Omental fat pad (tissue), 4 donors: ENCODE measurements around the gene DOK5. TPM values are rescaled to one million over a fixed set of nuclear protein-coding genes. Genes with fewer than 3 reads are reported as not detected.
"Not testable (repeated sequence)": the region's sequence is repeated elsewhere in the genome, so short reads cannot be mapped to it uniquely, and the experiment has no call there.

Source experiments
- ATAC-seq: fragments of 150-250 bp; one replicate; pipeline ENCODE4 v1.9.1; 2016; ENCODE audit warnings: mild to moderate bottlenecking, moderate library complexity; ENCODE audit not compliant: low FRiP score
- DNase-seq: peaks from one replicate; pipeline ENCODE4 v3.0.0-alpha.2; 2019; ENCODE audit warnings: low spot score
- CTCF ChIP-seq, 3 donors: fragments of 450-650 bp; IDR thresholded peaks; one replicate each; pipeline ENCODE4 v1.5.1; 2016 to 2017; ENCODE audit warnings: antibody characterized with exemption in 3 of 3, mild to moderate bottlenecking in 3 of 3, moderate library complexity in 2 of 3
- total RNA-seq, 4 donors: library from RNA; depleted of rRNA; stranded (reverse); fragments of >200 nt; gene quantifications; one replicate each; pipeline ENCODE4 v1.1.0, GENCODE V29; 2016

The DOK5 gene
- total RNA-seq, 4 donors from 2014 or later: 1.9 to 10.2 (median 2.1) TPM

GRCh38 chr20:54435015-54435414, 40.4 kb upstream of the DOK5 start:
- TF ChIP-seq CTCF (IDR thresholded peaks at IDR 0.05): no peak
- DNase-seq (no peak), ATAC-seq (no peak)

GRCh38 chr20:54436410-54436809, 39.0 kb upstream of the DOK5 start:
- DNase-seq, ATAC-seq: not testable (repeated sequence)

GRCh38 chr20:54438166-54438565, 37.2 kb upstream of the DOK5 start:
- DNase-seq: no peak
- no peak for TF ChIP-seq CTCF (IDR thresholded peaks at IDR 0.05)
- ATAC-seq: no peak

GRCh38 chr20:54450207-54450606, 25.2 kb upstream of the DOK5 start:
- TF ChIP-seq CTCF (IDR thresholded peaks at IDR 0.05): no peak
- ATAC-seq: no peak
- DNase-seq: no peak

- DNase-seq (no peak), ATAC-seq (no peak)
- TF ChIP-seq CTCF (IDR thresholded peaks at IDR 0.05): no peak
These were observed 24.2 kb upstream of the DOK5 start for GRCh38 chr20:54451171-54451570.

GRCh38 chr20:54452277-54452676, 23.1 kb upstream of the DOK5 start:
- ATAC-seq: no peak
- TF ChIP-seq CTCF (IDR thresholded peaks at IDR 0.05): no peak
- no peak for DNase-seq

- no peak for ATAC-seq
- DNase-seq: no peak
- no peak for TF ChIP-seq CTCF (IDR thresholded peaks at IDR 0.05)
These were observed 20.4 kb upstream of the DOK5 start for GRCh38 chr20:54454982-54455381.

GRCh38 chr20:54456423-54456822, 19.0 kb upstream of the DOK5 start:
- DNase-seq (no peak), ATAC-seq (no peak)
- TF ChIP-seq CTCF (IDR thresholded peaks at IDR 0.05): no peak
